Measurements from ENCODE around the gene FZR1. TPM values are rescaled to one million over a fixed set of nuclear protein-coding genes. Genes with fewer than 3 reads are reported as not detected.

The FZR1 gene
- total and polyA plus RNA-seq, 7 donors, result 12.8 to 25.8 (median 24.3) TPM

GRCh38 chr19:3520166-3521103 lies 14.3 kb downstream of the FZR1 start:
- Histone ChIP-seq H3K4me1 (peaks cover 15% of the 10 kb centered on the region), H3K4me3 (no peak overlapping the region), H3K36me3 (ENCODE audit: insufficient read depth in 1 of 2, low read depth in 1 of 2) (peaks cover 0 to 28% of the 10 kb centered on the region in 2 donors), H3K27me3 (ENCODE audit: insufficient read depth in 3 of 3, low read length in 2 of 3) (no peaks in the 10 kb centered on the region), H3K9me3 (no peaks in the 10 kb centered on the region), H3K27ac (no peak overlapping the region)
- intact Hi-C loops (cut with DNase I), result no loop called here
- no peak for DNase-seq
- no peak for ATAC-seq
- 88 to 93% (median 90%) methylated on average over 35 to 37 of the region's 37 CpGs for WGBS, 3 donors
- TF ChIP-seq CTCF (IDR thresholded peaks at IDR 0.05), result no peak

- no peak overlapping the region for H3K4me3 ChIP-seq
- peaks cover 12% of the 10 kb centered on the region for H3K4me1 ChIP-seq
- no peak for DNase-seq
- H3K27ac ChIP-seq, result no peak overlapping the region
- H3K27me3 ChIP-seq (ENCODE audit: insufficient read depth in 3 of 3, low read length in 2 of 3), result no peaks in the 10 kb centered on the region
- no peaks in the 10 kb centered on the region for H3K9me3 ChIP-seq
- no peak for ATAC-seq
- TF ChIP-seq CTCF (IDR thresholded peaks at IDR 0.05), result no peak
- intact Hi-C loops (cut with DNase I), result no loop called here
- 89 to 90% (median 90%) methylated on average over 7 of the region's 7 CpGs for WGBS, 3 donors
- H3K36me3 ChIP-seq (ENCODE audit: insufficient read depth in 1 of 2, low read depth in 1 of 2), result peaks cover 0 to 32% of the 10 kb centered on the region in 2 donors
These were observed 15.0 kb downstream of the FZR1 start for GRCh38 chr19:3521104-3521445.

GRCh38 chr19:3522421-3523360 lies 16.6 kb downstream of the FZR1 start:
- no peak for TF ChIP-seq CTCF (IDR thresholded peaks at IDR 0.05)
- no peak overlapping the region for H3K27ac ChIP-seq
- H3K4me3 ChIP-seq, result no peak overlapping the region
- ATAC-seq (no peak), DNase-seq (no peak)
- H3K9me3 ChIP-seq, result no peaks in the 10 kb centered on the region
- H3K36me3 ChIP-seq (ENCODE audit: insufficient read depth in 1 of 2, low read depth in 1 of 2), result peaks cover 0 to 48% of the 10 kb centered on the region in 2 donors
- H3K27me3 ChIP-seq (ENCODE audit: insufficient read depth in 3 of 3, low read length in 2 of 3), result no peaks in the 10 kb centered on the region
- H3K4me1 ChIP-seq, result no peaks in the 10 kb centered on the region
- 93 to 94% (median 93%) methylated on average over 35 to 40 of the region's 40 CpGs for WGBS, 3 donors
- intact Hi-C loops (cut with DNase I), result no loop called here

- H3K4me1 ChIP-seq, result no peaks in the 10 kb centered on the region
- peaks cover 0 to 54% of the 10 kb centered on the region in 2 donors for H3K36me3 ChIP-seq (ENCODE audit: insufficient read depth in 1 of 2, low read depth in 1 of 2)
- WGBS, 3 donors, result 85 to 95% (median 91%) methylated on average over 21 of the region's 21 CpGs
- DNase-seq (no peak), ATAC-seq (no peak)
- no peaks in the 10 kb centered on the region for H3K9me3 ChIP-seq
- TF ChIP-seq CTCF (IDR thresholded peaks at IDR 0.05), result no peak
- no peak overlapping the region for H3K27ac ChIP-seq
- no peak overlapping the region for H3K4me3 ChIP-seq
- H3K27me3 ChIP-seq (ENCODE audit: insufficient read depth in 3 of 3, low read length in 2 of 3), result no peaks in the 10 kb centered on the region
- intact Hi-C loops (cut with DNase I), result no loop called here
These were observed 17.4 kb downstream of the FZR1 start for GRCh38 chr19:3523361-3524077.
